NB4 (cell line): ENCODE results near the gene CNBD2.

Experiments
- MYC ChIP-seq: IDR thresholded peaks from 2 replicates; pipeline ENCODE4 v1.6.1; 2011; ENCODE audit warnings: low read depth, low read length
- POLR2A ChIP-seq: IDR thresholded peaks from 2 replicates; pipeline ENCODE4 v1.6.1; 2011; ENCODE audit warnings: mild to moderate bottlenecking; ENCODE audit not compliant: insufficient read length; ENCODE audit errors: extremely low read depth
- TF ChIP-seq, protein P1 (sequence below): IDR thresholded peaks from one replicate; pipeline ENCODE4 v1.5.1; 2012; ENCODE audit warnings: low read depth, low read length

DNA sequence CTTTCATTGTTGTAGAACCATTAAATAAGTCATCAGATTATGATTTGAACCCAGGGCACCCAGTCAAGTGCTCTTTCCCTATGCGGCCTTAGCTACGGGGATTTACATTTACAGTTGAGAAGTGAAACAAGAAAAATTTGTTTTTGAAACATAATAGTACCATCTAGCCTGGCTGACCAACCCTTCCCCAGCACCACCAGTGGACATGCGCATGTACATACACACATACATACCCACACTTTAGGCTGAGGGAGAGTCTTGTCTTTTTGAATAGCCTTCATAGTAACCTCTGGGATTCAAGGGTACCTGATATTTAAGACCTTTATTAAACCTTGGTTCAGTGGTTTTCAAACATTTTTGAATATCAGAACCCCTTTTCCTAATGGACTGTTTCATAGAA is 47.9 kb upstream of the CNBD2 start:
- TF ChIP-seq, protein P1, sequence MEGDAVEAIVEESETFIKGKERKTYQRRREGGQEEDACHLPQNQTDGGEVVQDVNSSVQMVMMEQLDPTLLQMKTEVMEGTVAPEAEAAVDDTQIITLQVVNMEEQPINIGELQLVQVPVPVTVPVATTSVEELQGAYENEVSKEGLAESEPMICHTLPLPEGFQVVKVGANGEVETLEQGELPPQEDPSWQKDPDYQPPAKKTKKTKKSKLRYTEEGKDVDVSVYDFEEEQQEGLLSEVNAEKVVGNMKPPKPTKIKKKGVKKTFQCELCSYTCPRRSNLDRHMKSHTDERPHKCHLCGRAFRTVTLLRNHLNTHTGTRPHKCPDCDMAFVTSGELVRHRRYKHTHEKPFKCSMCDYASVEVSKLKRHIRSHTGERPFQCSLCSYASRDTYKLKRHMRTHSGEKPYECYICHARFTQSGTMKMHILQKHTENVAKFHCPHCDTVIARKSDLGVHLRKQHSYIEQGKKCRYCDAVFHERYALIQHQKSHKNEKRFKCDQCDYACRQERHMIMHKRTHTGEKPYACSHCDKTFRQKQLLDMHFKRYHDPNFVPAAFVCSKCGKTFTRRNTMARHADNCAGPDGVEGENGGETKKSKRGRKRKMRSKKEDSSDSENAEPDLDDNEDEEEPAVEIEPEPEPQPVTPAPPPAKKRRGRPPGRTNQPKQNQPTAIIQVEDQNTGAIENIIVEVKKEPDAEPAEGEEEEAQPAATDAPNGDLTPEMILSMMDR, result no peak
- TF ChIP-seq MYC, result no peak
- no peak for TF ChIP-seq POLR2A
